CD4-positive, alpha-beta T cell treated with Interleukin-6 at 100 ng/mL for 8 hours (primary cell): ENCODE data around the gene DPF3.

Experiments
- DNase-seq: peaks from one replicate; pipeline ENCODE4 v3.0.0-alpha.2; 2020; ENCODE audit warnings: mixed read lengths, low spot score

The DPF3 gene

DNA sequence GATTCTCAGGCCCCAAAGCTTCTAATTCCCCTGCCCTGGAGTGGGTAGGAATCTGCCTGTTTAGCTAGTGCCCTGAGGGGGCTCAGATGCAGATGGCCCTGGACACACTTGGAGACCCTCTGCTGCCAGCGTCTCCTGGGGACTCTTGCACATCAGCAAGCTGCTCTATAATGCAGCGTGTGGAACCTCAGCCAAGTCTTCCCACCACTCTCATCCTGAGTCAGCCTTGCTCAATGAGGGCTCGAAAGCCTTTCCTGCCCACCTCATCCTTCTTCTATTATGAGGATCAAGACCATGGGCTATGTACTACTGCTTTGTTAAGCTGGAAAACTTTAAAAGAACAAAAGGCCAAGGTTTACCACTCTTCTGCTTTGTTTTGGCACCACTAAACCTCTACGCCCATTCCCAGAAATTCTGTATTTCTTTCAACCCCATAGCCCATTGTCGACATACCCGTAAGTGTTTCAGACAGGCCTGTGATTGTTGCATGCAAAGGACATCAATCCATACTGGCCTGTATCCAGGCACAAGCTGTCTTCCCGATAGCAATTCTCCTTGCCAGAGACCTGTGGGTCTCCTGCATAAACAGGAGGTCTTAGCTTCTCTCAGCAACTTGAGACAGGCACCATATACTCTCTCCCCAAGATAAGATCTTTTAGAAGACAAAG is 246.9 kb downstream of the DPF3 start:
- DNase-seq: no peak

DNA sequence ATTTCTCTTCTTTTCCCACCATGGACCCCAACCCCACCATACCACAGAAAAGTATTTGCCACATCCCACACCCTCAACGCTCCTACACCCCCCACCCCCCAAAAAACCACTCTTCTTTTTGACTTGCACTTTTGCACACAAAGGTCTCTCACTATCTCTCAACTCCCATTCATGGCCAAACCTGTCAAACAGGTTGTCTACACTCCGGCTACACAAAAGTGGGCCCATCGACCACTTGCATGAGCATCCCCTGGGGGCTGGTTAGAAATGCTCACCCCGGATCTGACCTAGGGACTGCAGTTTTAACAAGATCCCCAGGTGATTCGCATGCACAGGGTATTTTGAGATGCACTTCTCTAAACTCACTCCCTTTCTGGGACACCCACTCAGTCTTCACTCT is 248.2 kb downstream of the DPF3 start:
- no peak for DNase-seq

DNA sequence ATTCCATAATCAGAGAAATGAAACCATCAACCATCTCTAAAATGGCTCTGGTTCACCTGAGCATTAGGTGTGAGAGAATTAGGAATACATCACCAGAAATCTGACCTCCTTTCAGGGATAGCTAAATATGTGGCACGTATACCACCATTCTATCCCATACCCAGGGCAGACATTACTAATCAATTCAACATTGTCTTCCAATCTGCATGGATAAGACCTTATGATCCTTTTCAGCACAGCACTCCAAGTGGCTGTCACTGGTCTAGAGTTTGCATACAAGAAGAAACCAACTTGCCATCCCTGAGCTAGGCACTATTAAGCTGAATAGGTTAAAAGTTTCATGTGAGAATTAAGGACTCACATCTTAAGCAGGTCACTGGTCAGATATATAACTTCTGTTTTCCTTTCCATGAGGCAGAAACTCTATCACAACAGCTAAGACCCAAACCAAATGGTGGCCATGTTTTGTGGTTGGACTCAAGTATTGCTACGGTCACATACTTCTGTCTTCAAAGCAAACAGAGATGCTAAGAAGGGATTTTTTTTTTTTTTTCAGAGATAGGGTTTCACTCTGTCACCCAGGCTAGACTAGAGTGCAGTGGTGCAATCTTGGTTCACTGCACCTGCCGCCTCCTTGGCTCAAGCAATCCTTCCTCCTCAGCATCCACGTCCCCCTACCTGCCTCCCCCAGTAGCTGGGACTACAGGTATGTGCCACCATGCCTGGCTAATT is 249.0 kb downstream of the DPF3 start:
- no peak for DNase-seq

DNA sequence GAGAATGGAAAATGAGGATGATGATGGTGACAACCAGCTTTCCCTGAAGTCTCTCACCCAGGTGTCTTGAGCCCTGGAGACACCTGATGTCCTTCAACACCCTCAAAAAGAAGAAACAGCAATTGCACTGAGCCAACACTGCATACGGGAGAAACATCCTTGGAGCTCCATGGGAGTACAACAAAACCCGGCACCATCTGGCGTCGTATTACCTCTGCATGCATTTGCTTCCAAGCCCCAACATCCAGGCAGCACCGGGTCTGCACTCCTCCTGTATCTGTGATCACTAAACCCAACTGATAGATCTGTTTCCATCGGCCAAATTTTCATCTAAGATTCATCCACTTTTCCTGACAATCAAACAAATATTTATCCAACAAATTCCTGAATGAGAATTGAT is 249.9 kb downstream of the DPF3 start:
- DNase-seq: no peak

DNA sequence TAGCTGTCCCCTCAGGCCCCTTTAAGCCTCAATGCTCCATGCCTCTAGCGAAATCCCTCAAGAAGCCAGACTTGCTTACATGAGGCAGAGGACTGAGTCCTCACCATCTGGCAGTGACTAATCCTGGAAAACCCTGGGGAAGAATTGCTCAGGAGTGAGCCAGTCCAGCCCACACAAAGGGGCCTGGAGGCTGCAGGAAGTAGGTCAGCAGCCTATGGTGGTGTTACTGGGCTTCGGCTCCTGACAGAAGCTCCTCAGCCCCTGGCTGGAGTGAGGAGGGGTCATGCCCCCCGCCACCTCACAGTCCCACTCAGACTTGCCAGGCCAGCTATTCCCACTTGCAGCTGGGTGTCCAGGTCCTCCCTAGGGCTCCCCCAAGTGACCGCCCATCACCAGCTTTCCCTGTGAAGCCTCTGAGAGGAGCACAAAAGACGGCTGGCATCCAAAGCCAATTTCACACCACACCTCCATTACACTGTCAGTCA is 250.5 kb downstream of the DPF3 start:
- DNase-seq: no peak

DNA sequence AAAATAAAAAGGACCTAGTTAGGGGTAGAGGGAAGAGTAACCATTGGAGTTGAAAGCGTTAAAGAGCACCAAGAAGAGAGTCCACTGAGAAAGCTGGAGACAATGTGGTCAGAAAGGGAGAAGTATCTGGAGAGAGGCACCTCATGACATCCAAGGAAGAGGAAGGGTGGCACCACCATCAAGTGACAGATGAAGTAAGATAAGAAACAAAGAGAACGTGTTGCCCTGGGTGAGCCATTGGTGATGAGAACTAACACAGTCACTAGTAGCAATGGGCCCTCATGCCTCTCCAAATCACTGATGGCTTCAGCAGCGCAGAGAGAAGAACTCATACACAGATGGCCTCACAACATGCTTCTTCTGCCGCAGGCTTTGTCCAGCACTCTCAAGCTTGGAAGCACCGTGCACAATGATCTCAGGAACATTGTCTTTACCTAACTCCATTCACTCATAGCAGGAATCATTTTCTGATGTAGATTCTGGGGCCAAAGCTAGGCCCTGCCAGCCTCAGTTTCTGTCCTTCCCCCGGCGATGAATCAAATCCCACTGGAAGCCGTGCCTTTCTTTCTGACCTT is 252.9 kb downstream of the DPF3 start:
- no peak for DNase-seq

DNA sequence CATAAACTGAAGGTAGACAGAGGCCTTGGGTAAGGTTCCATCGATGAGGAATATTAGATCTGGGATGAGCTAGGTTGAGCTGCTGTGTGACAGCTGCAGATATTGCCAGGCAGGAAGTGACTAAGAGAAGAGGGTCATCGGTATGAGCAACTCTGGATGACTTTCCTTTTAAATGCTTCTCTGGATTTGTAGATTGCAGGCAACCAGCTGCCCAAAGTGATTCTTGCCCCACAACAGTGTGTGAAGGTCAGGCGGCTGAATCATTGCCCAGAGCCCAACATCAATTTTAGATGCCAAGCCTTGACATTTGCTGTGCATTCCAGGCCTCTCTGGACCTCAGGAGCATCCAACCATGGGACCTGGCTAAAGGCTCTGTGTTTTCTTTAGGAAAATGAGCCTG is 255.9 kb downstream of the DPF3 start:
- DNase-seq: no peak

DNA sequence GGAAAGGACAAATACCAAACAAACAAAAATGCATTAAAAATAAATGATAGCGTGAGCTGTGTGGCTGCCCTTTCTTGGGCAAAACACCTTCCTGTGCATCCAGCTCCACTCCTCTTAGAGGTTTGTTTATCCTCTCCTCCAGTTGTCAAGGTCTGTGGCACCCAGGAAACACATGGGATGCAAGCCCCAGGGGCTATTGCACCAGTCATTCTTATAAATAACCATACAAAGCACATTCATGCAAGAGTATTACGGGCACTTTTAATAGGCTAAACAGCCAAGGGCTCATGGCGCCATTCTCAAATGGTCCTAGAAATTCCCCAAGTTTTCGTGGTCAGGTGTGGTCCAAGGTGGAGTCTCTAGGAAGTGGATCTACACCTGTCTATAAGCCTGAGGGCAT is 257.0 kb downstream of the DPF3 start:
- DNase-seq: no peak

DNA sequence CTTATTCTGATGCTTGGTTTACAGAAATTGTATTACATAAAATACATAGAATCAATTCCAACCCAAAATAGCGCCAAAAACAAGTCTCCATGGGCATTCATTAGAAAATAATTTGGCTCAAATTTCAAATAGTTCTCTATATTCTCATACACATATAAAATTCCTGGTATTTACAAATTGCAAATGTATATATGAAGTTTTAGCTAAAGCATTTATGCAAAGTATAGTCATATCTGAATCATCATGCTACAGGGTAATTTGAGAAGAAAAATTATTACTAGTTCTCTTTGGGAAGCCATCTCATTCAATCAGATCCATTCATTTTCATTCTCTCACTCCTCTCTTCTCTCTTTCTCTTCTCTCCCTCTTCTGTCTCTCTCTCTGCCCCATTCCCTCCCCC is 257.8 kb downstream of the DPF3 start:
- no peak for DNase-seq

DNA sequence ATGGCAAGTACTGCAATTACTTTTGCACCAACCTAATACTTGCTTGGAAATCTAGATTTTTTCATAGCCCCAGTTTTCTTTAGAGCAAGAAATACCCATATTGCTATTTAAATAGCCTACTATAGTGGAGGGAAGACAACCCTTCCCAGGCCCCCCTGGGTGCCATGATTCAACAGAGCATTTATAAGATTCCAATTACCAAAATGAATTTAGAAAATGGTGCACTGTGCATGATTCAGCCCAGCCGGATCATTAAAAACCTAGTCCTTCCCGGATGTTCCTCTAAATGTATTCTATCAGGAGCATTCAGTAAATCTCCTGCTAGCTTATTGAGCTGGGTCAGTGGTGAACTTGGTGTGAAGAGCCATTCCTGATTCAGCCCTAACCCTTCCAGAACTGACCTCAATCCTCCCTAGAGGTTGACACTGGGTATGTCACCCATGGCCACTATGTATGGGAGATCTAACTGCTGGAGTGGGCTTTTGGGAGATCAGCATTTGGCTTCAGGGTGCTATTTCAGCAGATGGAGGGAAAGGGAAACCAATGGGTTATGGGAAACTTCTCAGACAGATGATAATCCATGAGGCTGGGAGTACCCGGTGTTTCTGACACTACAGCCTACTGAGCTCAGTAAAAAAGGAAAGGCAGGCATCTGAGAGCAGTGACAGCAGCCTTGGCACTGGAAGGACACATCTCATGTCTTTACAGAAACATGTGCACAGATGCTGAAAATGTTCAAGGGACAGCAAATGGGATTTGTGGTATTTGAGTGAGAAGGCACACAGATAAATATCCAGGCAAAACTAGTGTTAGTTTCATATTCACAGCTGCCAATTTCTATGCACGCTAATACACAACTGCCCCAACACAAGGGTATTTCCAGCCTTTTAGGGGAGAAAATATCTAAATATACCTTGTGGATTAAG is 258.9 kb downstream of the DPF3 start:
- DNase-seq: no peak

DNA sequence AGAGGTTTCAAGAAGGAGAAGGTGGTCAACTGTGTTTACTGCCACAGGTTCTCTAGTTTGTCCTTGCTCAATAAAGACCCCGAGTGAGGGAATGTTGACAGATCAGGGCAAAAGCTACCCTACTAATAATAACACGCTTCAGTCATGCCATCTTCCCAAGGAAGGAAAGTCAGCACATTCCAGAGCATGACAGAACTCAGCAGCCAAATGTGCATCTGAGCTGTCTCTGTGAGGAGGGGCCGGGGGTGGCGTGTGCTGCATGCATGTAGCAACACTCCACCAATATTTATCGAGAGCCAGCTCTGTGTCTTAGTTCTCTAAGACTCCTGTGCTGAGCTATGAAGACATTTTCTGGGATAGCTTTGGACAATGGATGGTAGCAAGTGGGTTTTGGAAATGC is 260.4 kb downstream of the DPF3 start:
- no peak for DNase-seq

DNA sequence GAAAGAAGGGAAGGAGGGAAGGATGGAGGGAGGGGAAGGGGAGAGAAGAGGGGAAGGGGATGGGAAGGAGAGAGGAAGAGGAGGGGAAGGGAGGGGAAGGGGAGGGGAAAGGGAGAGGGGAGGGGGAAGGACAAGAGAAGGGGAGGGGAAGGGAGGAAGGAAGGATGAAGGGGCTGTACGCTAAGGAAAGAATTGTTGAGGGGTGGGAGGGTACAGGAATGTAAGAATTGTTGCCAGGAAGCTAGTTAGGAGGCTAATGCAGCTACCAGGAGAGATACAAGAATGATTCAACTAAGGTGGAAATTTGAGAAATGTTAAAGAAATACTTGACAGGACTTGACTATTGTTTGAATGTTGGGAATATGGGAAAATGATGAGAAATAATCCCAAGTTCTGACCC is 261.2 kb downstream of the DPF3 start:
- no peak for DNase-seq

DNA sequence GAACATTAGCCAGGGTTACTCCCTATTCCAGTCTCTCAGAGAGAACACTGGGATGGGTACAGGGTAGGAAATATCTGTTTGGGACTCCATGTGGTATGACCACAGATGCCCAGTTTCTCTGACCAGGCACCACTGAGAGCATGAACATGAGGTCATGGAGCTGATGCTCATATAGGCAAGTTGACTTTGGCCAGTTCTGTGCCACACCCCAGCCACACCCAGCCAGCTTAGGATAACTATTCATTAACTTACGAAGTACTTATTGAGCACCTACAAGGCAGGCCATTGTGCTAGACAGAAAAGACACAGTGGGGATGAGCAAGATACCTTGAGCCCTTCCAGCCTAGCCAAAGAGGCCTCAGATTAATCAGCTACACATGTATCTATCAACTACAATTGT is 262.5 kb downstream of the DPF3 start:
- no peak for DNase-seq

DNA sequence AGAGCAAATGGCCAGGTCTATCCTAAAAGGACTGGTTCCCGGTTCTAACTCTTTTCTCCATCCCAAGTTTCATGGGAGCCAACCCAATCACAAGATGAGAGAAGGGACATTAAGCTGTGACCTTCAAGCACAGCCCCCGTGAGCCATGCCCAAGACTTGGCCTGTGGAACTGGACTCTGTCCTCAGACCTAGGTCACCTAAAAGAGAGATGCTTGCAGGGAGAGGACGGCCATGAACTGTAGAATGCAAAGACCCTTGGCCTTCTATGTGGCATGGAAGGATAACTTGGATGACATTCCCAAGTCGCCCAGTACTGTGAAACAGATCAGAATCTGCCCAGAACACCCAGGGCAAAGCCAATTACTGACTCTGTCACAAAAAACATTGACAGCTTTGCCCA is 263.5 kb downstream of the DPF3 start:
- no peak for DNase-seq

DNA sequence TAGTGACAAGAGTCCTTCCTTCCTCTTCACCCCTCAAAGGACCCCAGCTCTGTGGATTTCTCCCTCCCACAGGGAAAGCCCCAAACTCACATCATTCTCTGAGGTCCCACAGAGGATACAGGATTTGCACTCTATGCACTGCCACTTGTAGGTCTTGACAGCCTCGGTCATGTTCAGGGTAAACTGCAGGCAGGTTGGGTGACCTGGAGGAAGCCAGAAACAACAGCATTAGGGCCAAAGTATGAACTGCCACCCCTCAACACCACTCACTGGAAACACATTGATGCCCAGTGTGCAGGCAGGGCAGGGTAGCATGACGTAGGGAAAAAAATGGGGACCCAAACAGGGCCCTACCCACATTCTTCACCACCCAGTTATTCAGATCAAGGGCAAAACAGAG is 264.4 kb downstream of the DPF3 start:
- no peak for DNase-seq

DNA sequence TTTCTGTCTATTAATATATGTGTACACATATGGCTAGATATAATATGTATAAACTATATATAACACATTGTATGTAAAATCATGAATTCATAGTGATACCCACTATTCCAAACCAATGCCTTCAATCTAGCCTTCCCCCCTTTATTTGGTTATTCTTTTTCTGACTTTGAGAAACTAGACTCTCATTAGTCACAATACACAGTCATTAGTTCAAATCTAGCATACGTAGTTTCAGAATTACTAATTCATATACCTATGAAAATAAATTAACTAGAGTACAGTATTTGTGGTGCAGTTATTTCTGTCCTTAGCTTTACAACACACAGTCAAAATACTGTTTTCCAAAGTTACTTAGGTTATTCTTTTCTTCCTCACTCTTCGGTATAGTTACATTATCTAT is 268.2 kb downstream of the DPF3 start:
- no peak for DNase-seq

DNA sequence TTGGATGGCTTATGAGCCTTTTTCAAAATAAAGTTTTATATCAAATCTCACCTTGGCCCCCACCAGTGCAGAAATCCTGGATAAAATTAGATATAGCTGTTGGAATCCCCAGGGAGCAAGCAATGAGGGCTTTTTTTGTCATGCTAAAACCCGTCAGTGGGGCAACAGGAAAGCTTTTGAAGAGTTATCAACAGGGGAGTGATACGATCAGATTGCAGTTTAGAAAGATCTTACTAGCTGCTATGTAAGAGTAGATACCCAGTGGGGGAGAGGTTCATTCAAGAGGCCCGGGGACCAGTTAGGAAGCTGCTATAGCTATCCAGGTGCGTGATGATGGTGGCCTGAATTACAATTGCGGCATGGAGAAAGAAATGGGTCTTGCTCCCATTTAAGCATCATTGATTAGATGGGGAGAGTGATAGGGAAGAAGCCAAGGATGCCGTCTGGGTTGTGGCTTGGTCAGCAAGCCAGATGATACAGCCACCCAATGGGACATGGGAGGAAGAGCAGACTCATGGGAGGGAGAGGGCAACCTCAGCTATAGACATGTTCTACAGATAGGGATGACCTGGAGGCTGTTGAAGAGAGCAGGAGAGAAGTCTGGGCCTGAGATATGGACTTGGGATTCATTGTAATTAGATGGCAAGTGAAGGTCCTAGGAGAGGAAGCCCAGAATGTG is 272.4 kb downstream of the DPF3 start:
- DNase-seq: no peak

DNA sequence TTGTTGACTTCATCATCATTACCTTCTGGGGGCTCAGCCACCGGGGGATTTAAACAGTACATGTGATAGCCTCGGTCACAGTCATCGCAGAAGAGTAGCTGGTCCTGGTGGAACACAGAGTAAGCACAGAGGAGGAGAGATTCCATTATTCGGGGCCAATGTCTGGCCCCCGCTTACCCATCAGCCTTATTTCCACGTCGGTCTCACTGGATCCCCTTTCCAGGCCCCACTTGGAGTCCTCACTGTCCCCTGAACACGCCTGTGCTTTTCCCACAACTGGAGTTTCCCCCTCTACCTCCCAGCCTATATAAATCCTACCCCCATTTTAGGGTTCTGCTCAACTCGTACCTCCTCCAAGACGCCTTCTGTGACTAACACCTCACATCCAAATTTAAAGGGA is 274.0 kb downstream of the DPF3 start:
- no peak for DNase-seq

DNA sequence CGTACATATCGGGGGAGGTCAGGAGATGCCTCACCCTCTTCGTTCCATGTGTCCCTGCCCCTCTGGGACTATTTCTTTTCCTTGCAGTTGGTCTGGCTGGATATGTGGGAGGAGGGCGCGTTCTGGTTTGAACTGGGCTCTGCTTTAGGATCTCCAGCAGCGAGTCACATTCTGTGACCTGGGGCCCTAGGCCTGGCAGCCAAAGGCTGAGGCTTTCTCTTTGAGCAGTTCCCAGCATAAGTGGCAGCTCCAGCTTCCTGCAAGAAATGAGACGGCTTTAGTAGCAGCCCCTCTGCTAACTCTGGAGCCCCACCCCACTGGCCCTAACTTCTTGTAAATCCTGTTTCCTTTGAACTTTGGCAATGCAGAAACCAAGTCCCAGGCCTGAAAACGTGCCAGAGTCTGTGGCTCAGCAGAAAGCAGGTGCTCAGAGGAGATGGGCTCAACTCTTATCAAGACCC is 274.8 kb downstream of the DPF3 start:
- DNase-seq: no peak

DNA sequence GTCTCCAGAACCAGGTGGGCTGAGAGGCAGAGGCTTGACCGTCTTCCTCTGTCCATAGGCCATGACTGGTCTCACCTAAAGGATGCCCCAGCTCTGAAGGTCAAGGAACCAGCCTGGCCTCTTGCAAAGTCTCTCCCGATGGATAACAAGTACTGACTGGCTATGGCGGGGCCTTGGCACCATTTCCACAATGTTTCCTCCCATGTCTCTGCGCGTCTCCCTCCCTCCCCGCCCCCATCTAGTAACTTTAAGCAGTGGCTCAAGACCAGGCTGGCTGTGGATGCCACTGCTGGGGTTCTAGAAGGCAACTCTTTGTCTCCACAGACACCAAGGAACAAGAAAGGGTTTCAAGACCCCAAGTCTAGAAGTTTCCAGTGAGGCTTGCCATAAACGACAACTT is 275.5 kb downstream of the DPF3 start:
- DNase-seq: no peak

DNA sequence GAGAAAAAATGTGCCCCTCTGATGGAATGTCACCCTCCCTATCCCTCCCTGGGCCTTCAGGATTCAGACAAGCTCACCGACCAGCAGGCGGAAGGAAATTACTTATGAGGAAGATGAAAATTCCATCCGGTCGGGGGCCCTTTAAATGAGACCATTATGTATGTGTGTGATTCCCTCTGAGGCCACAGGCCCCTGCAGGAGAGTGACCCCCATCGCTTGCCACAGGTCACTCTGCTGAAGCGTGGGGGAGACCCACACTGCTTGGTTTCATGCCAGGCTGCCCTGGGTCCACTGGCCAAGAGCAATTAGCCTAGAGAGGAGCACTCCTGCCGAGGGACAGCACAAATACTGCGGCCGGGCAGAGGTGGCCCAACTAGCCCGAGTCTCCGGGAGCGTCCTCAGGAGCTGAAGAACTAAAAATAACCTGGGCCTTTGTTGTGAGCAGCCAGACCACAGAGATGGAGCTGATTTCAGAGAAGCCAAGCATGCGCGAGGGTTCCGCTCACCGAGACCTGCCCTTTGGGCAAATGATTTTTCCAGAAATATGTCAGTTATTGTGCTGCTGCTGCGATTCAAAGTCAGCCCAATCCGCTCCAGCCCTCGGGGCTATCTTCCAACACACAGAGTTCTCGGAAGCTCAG is 276.4 kb downstream of the DPF3 start:
- no peak for DNase-seq
